Breast epithelium (tissue), 3 donors: ENCODE results near the gene ZNF575.

Experiments
- CTCF ChIP-seq, 3 donors: fragments of 450-650 bp; IDR thresholded peaks; one replicate each; pipeline ENCODE4 v1.5.1; 2016 to 2017; ENCODE audit warnings: antibody characterized with exemption in 3 of 3, mild to moderate bottlenecking in 3 of 3, moderate library complexity in 3 of 3
- POLR2A ChIP-seq: fragments of 450-650 bp; IDR thresholded peaks from one replicate; pipeline ENCODE4 v1.6.1; 2016; ENCODE audit warnings: antibody characterized with exemption, mild to moderate bottlenecking, moderate library complexity

GRCh38 chr19:43495082-43495481 lies 37.9 kb upstream of the ZNF575 start:
- TF ChIP-seq CTCF (IDR thresholded peaks at IDR 0.05) (no peak), POLR2A (no peak)
